GM21529 (cell line): Measurements from ENCODE around the gene PRKCE.

Source experiments
- ATAC-seq: cut with Tn5 transposase; IDR thresholded peaks from one replicate; pipeline ENCODE4 v1.9.1; 2021; ENCODE audit not compliant: unreplicated experiment

Gene PRKCE

GRCh38 chr2:46171411-46171953, 520.0 kb downstream of the PRKCE start:
- ATAC-seq = no peak

GRCh38 chr2:46171996-46172546, 520.6 kb downstream of the PRKCE start:
- no peak for ATAC-seq

- ATAC-seq = no peak
Measured at GRCh38 chr2:46173030-46173429, 521.6 kb downstream of the PRKCE start.

GRCh38 chr2:46173636-46174250, 522.3 kb downstream of the PRKCE start:
- ATAC-seq = no peak

- no peak for ATAC-seq
Measured at GRCh38 chr2:46174345-46175170, 523.1 kb downstream of the PRKCE start.

- no peak for ATAC-seq
Measured at GRCh38 chr2:46175419-46175818, 523.9 kb downstream of the PRKCE start.

- no peak for ATAC-seq
Measured at GRCh38 chr2:46177461-46178089, 526.1 kb downstream of the PRKCE start.

- peak; percentile 79 for ATAC-seq
Measured at GRCh38 chr2:46179037-46179621, 527.7 kb downstream of the PRKCE start.

- ATAC-seq = no peak
Measured at GRCh38 chr2:46180189-46180588, 528.7 kb downstream of the PRKCE start.

- ATAC-seq = no peak
Measured at GRCh38 chr2:46181306-46181705, 529.8 kb downstream of the PRKCE start.

- ATAC-seq = no peak
Measured at GRCh38 chr2:46181789-46182530, 530.5 kb downstream of the PRKCE start.

GRCh38 chr2:46183426-46183825, 532.0 kb downstream of the PRKCE start:
- ATAC-seq = no peak

- no peak for ATAC-seq
Measured at GRCh38 chr2:46184794-46185583, 533.5 kb downstream of the PRKCE start.

GRCh38 chr2:46187112-46187618, 535.7 kb downstream of the PRKCE start:
- ATAC-seq = peak; percentile 93

- ATAC-seq = no peak
Measured at GRCh38 chr2:46188041-46188716, 536.7 kb downstream of the PRKCE start.

- no peak for ATAC-seq
Measured at GRCh38 chr2:46193356-46193755, 541.9 kb downstream of the PRKCE start.

- ATAC-seq = no peak
Measured at GRCh38 chr2:46193855-46194254, 542.4 kb downstream of the PRKCE start.

GRCh38 chr2:46194856-46195255, 543.4 kb downstream of the PRKCE start:
- no peak for ATAC-seq

GRCh38 chr2:46195819-46196218, 544.3 kb downstream of the PRKCE start:
- no peak for ATAC-seq
